GM12864 (cell line): Measurements from ENCODE around the gene CENPO.

Source experiments
- DNase-seq: peaks from one replicate; pipeline ENCODE4 v3.0.0-alpha.2; 2011; ENCODE audit warnings: low read depth
- H3K4me3 ChIP-seq: 2 replicates; pipeline ENCODE4 v1.5.1; 2011; ENCODE audit warnings: mild to moderate bottlenecking, low read depth, low read length, control low read depth
- TF ChIP-seq, protein P1 (sequence below): IDR thresholded peaks from 2 replicates; pipeline ENCODE4 v1.5.1; 2011; ENCODE audit warnings: low read depth, mild to moderate bottlenecking, moderate library complexity, low read length, control low read depth, inconsistent platforms; ENCODE audit errors: missing control alignments

CENPO gene

DNA sequence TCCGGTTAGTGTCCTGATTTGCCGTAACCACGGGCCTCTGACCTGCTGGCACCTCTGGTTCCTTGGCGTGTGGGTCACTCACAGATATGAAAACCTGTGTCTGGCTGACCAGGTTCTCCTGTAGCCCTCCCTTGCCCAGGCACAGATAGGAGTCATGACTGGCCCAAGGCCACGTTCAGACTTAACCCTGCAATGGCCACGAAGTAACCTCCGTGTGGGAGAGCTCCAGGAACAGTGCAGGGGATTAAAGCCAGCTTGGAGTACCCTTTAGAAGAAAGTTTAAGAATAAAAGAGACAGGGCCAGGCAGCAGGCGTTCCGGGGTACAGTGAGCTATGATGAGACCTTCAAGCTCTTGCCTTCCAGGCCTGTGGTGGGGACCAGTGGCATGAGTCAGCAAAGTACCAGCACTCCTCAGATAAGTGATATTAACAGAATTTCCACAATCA is 25.5 kb downstream of the CENPO start:
- TF ChIP-seq, protein P1, sequence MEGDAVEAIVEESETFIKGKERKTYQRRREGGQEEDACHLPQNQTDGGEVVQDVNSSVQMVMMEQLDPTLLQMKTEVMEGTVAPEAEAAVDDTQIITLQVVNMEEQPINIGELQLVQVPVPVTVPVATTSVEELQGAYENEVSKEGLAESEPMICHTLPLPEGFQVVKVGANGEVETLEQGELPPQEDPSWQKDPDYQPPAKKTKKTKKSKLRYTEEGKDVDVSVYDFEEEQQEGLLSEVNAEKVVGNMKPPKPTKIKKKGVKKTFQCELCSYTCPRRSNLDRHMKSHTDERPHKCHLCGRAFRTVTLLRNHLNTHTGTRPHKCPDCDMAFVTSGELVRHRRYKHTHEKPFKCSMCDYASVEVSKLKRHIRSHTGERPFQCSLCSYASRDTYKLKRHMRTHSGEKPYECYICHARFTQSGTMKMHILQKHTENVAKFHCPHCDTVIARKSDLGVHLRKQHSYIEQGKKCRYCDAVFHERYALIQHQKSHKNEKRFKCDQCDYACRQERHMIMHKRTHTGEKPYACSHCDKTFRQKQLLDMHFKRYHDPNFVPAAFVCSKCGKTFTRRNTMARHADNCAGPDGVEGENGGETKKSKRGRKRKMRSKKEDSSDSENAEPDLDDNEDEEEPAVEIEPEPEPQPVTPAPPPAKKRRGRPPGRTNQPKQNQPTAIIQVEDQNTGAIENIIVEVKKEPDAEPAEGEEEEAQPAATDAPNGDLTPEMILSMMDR = no peak
- H3K4me3 ChIP-seq = no peak overlapping the region
- no peak for DNase-seq

GRCh38 chr2:24819442-24820174 is 26.4 kb downstream of the CENPO start:
- TF ChIP-seq, protein P1 = no peak
- H3K4me3 ChIP-seq = no peak overlapping the region
- DNase-seq = no peak

- TF ChIP-seq, protein P1 = no peak
- H3K4me3 ChIP-seq = no peak overlapping the region
- DNase-seq = no peak
Observed at GRCh38 chr2:24820175-24820513, 26.9 kb downstream of the CENPO start.

- no peak for DNase-seq
- no peak overlapping the region for H3K4me3 ChIP-seq
- TF ChIP-seq, protein P1 = no peak
Observed at GRCh38 chr2:24820598-24821432, 27.6 kb downstream of the CENPO start.

DNA sequence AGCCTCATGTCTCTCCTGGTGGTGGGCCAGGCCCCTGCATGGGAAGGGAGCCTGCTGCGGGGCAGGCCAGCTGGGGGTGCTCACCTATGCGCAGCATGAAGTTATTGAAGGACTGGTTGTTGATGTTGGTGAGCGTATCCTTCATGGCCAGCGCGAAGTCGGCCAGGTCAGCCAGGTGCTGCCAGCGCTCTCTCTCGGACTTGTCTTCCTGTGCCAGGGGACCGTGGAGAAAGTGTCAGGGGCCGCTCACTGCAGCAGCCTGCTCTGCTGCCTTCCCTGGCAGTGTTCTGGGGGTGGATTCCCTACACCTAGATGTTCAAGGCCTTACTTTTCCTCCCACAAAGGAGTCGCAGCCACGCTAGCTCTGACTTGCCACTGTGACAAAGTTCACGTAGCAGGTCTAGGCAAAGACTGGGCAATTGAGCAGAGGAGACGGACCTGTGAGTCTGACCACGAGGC is 28.2 kb downstream of the CENPO start:
- H3K4me3 ChIP-seq = no peak overlapping the region
- TF ChIP-seq, protein P1 = no peak
- no peak for DNase-seq

DNA sequence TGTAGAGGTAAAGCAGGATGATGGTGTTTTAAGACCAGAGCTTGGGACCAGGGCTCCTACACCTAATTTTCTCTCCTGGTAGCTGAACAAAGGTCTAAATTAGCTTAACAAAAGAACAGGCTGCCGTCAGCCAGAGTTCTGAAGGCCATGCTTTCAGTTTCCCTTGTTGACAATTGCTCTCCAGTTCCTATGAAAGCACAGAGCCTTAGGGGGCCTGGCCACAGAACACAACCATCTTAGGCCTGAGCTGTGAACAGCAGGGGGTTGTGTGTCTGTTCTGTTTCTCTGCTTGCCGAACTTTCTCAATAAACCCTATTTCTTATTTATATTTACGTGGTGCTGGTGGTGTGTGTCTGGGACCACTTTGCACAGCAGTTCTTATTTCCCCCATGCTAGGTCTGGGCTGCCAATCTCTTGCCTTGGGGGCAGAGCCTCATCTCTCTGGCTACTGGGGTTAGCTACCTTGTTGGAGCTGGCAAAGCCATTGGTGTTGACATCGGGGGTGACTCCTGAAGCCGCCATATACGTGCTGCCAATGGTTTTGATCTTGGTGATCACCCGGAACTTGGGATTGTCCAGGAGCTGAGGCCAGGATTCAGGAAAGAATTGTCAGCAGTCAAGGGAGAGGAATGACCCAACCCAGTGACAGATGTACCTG is 29.0 kb downstream of the CENPO start:
- TF ChIP-seq, protein P1 = no peak
- H3K4me3 ChIP-seq = no peak overlapping the region
- DNase-seq = no peak
